ENCODE data around the gene COX7A1.
"Not testable (repeated sequence)": the region's sequence is repeated elsewhere in the genome, so short reads cannot be mapped to it uniquely, and the experiment has no call there.

The COX7A1 gene
- total RNA-seq = 0 to 0.44 (median 0.14) reads per million in 17 experiments

DNA sequence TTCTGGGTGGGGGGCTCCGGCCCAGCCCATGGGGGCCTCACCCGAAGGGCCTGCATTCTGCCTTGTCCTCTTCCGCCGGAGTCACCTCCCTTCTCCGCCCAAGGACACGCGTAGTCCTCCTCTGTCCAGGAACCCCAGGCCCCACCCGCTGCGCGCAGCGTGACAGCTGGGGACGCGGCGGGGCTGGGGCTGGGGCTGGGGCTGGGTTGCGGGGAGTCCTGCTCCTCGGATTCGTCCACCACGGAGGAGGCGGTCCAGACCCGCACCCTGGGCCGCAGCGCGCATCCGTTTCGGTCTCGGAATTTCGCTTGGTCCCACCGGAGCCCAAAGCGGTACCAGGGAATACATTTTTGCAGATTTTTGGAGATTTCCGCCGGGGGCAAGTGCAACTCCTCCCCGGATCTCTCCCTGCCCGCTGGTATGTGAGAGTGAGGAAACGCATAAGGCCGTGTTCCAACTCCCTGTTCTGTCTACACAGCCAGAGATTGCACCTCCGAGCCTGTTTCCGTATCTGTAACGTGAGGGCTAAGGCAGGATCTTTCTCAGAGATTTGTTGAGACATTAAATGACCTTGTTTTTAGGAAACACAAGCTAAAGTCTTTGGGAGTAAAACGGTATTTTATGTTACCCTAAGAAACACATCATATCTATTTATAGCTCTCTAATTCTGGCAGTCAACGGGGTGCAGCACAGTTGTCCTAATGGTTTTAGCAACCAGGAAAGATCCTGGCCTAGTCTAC lies at the start of gene COX7A1:
Gene COX7A1 (minus strand): TSS at position 96 of the 740 bp plus-strand sequence. CDS start 40 bp downstream, at position 56.
- DNase-seq = peak in 2 of 4 experiments; percentile 13 to 25

GRCh38 chr19:36201684-36202083 lies 49.4 kb upstream of the COX7A1 start:
- no peak for DNase-seq

DNA sequence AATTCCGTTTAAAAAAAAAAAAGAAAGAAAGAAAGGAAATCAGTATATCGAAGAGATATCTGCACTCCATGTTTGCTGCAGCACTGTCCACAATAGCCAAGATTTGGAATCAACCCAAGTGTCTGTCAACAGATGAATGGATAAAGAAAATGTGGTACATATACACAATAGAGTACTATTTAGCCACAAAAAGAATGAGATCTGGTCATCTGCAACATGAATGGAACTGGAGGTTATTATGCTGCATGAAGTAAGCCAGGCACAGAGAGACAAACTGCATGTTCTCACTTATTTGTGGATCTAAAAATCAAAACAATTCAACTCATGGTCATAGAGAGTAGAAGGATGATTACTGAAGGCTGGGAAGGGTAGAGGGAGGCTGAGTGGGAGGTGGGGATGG lies 45.9 kb upstream of the COX7A1 start:
- DNase-seq = no peak

GRCh38 chr19:36196249-36196648 lies 44.0 kb upstream of the COX7A1 start:
- no peak for DNase-seq

DNA sequence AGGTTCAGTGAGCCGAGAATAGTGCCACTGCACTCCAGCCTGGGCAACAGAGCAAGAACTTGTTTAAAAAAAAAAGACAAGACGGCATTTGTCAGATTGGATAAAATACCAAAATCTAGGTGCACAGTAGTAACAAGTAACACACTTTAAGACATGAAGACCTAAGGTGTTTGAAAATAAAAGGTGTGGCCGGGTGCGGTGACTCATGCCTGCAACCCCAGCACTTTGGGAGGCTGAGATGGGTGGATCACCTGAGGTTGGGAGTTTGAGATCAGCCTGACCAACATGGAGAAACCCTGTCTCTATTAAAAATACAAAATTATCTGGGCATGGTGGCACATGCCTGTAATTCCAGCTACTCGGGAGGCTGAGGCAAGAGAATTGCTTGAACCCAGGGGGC lies 34.5 kb upstream of the COX7A1 start:
- not testable (repeated sequence) for DNase-seq

GRCh38 chr19:36183245-36183628 lies 31.0 kb upstream of the COX7A1 start:
- no peak for DNase-seq

GRCh38 chr19:36182612-36183244 lies 30.5 kb upstream of the COX7A1 start:
- no peak for DNase-seq

- DNase-seq = not testable (repeated sequence)
Observed at GRCh38 chr19:36179077-36179476, 26.8 kb upstream of the COX7A1 start.

- DNase-seq = not testable (repeated sequence)
Observed at GRCh38 chr19:36173846-36174245, 21.6 kb upstream of the COX7A1 start.

DNA sequence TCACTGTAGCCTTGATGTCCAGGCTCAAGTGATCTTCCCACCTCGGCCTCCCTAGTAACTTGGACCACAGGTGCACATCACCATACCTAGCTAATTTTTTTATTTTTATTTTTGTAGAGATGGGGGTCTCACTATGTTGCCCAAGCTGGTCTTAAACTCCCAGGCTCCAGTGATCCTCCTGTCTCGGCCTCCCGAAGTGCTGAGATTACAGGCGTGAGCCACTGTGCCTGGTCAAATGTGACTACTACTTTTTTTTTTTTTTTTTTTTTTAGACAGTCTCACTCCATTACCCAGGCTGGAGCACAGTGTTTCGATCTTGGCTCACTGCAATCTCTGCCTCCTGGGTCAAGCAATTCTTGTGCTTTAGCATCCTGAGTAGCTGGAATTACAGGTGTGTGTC lies 20.6 kb upstream of the COX7A1 start:
- DNase-seq = no peak

DNA sequence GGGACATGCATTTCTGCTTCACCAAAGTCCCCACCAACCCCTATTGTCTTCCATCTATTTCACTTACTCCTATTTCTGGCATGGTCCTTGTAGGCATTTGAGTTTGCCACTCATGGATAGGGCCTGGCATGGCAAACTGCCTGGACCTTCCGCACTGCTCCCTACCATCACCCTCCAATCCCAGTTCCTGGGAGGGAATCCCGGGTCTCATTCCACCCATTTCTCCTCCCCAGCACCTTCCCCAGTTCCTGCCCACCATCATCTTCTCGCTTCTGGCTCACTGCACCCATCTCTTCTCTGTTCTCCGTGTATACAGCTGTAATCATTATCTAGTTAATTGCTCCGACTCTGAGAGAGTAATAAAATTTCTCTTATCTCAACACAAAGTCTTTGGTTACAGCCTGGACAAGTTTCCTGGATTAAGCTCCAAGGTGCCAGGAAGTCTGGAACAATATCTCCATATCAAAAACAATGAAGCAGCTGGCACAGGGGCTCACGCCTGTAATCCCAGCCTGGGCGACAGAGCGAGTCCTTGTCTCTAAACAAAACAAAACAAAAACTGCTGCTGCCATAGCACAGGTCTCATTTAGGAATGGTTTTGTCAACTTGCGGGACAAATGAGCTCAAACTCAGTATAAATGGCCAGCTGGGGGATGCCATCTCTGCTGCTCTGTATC lies 17.0 kb upstream of the COX7A1 start:
- no peak for DNase-seq

DNA sequence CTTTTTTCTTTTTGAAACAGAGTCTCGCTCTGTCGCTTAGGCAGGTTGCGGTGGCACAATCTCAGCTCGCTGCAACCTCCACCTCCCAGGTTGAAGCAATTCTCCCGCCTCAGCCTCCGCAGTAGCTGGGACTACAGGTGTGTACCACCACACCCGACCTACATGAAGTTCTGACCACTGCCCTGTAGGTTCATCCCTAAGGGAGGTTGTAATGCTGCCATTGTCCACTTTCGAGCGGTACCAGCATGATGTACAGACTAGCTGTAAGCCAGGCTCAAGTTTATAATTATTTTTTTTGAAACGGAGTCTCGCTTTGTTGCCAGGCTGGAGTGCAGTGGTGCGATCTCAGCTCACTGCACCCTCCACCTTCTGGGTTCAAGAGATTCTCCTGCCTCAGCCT lies 11.6 kb upstream of the COX7A1 start:
- DNase-seq = no peak

GRCh38 chr19:36160821-36161596 lies 8.8 kb upstream of the COX7A1 start:
- DNase-seq = no peak

GRCh38 chr19:36153126-36153525 lies 879 bp upstream of the COX7A1 start:
- DNase-seq = no peak

DNA sequence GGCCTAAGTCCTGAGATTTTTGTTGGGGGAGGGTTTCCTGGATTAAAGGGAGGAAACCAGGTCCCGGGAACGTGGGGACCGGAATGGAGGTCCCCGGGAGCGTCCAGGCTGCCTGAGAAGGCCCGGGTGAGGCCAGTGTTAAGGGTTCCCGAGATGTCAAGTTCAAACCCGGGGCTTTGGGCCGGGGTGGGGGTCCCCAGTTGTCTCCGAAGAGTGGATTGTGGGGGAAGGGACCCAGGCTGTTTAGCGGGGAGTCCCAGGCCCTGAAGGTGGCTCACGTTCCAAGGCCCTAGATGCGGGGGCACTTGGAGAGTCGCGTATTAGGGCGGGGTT lies 262 bp downstream of the COX7A1 start:
- DNase-seq = no peak

GRCh38 chr19:36151144-36152018 lies 866 bp downstream of the COX7A1 start:
- DNase-seq = no peak

DNA sequence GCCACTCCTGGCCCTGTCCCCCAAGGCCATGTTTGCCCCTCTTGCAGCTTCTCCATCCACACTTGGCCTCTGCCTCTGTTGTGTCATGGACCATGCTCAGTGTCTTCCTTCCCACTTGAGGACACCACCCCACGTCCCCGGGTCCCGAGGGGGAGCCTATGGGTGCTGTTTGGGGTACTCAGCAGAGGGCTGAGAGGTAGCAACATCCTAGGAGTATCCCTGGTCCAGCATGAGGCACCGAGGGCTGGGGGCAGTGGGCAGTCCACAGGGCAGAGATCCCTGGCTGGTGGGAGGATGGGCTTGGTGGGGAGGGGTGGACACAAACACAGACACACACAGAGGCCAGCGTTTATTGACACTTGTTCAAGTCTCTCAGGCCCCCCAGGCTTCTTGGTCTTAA lies 1.7 kb downstream of the COX7A1 start:
- DNase-seq = no peak

GRCh38 chr19:36149673-36150406 lies 2.4 kb downstream of the COX7A1 start:
- DNase-seq = no peak

DNA sequence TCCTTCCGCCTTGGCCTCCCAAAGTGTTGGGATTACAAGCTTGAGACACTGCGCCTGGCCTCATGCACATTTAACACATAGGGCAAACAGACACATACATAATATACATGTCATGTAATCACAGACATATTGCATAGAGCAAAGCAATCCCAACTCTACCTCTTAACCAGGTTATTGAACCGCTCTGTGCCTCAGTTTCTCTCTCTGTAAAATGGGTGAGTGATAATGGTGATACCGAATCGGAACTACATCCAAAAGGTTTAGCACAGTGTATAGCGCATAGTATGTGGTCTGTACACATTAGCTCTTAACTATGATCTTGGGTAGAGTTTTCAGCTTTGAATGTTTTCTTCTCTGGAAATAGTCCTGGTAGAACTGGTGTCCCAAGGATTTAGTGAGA lies 7.6 kb downstream of the COX7A1 start:
- DNase-seq = no peak

- DNase-seq = no peak
Observed at GRCh38 chr19:36142496-36142895, 9.8 kb downstream of the COX7A1 start.

GRCh38 chr19:36142046-36142445 lies 10.2 kb downstream of the COX7A1 start:
- no peak for DNase-seq

All from suppressor macrophage (primary cell).